H1 (cell line): ENCODE results near the gene BEAN1.

ENCODE experiments used
- ASH2L ChIP-seq: fragments of 200-600, 300-600 bp; sonication (generic); IDR thresholded peaks from one replicate; pipeline ENCODE4 v1.7.1; 2017; ENCODE audit warnings: low read length
- CBX5 ChIP-seq: fragments of 300-800, 300-1000 bp; sonication (generic); IDR thresholded peaks from 2 replicates; pipeline ENCODE4 v1.7.1; 2016; ENCODE audit warnings: antibody characterized with exemption, low read length, low read depth
- E2F6 ChIP-seq: IDR thresholded peaks from 2 replicates; pipeline ENCODE4 v1.6.1; 2012; ENCODE audit warnings: inconsistent platforms
- EP300 ChIP-seq, 2 experiments: IDR thresholded peaks; 1 replicate in 1 of 2; 2 replicates in 1 of 2; pipeline ENCODE4 v1.6.1; 2011 to 2012; ENCODE audit warnings: low read depth in 2 of 2, low read length in 2 of 2, mild to moderate bottlenecking in 2 of 2, borderline replicate concordance in 1 of 2, inconsistent platforms in 1 of 2, moderate library complexity in 1 of 2
- EZH2 ChIP-seq: fragments of 200-600 bp; sonication (generic); IDR thresholded peaks from 2 replicates; pipeline ENCODE4 v1.7.1; 2012; ENCODE audit warnings: low read depth, mild to moderate bottlenecking, moderate library complexity, low read length, inconsistent platforms; ENCODE audit not compliant: severe bottlenecking
- FOSL1 ChIP-seq: IDR thresholded peaks from 2 replicates; pipeline ENCODE4 v1.6.1; 2011; ENCODE audit warnings: mild to moderate bottlenecking, low read depth, low read length, moderate library complexity; ENCODE audit not compliant: insufficient read depth
- JUN ChIP-seq: IDR thresholded peaks from 2 replicates; pipeline ENCODE4 v1.6.1; 2011; ENCODE audit warnings: low read depth, mild to moderate bottlenecking, improper control_type of control experiment, low read length
- POLR2A ChIP-seq, 2 experiments: IDR thresholded peaks; 1 replicate in 1 of 2; 2 replicates in 1 of 2; pipeline ENCODE4 v1.6.1; 2011; ENCODE audit warnings: low read depth in 2 of 2, low read length in 2 of 2, mild to moderate bottlenecking in 2 of 2; ENCODE audit errors: control extremely low read depth in 1 of 2
- POLR2AphosphoS5 ChIP-seq: IDR thresholded peaks from 2 replicates; pipeline ENCODE4 v1.6.1; 2011; ENCODE audit warnings: low read depth, low read length
- RAD21 ChIP-seq, 2 experiments: IDR thresholded peaks in 1 of 2; conservative IDR thresholded peaks in 1 of 2; 2 replicates each; pipeline ENCODE4 v1.6.1; 2011; ENCODE audit warnings: low read depth in 2 of 2, low read length in 2 of 2, improper control_type of control experiment in 1 of 2, inconsistent platforms in 1 of 2, mild to moderate bottlenecking in 1 of 2, moderate library complexity in 1 of 2
- RBBP5 ChIP-seq: IDR thresholded peaks from 2 replicates; pipeline ENCODE4 v1.7.1; 2012; ENCODE audit warnings: low read depth, mild to moderate bottlenecking, inconsistent platforms, low read length, moderate library complexity, borderline replicate concordance
- RFX5 ChIP-seq: IDR thresholded peaks from 2 replicates; pipeline ENCODE4 v1.6.1; 2011; ENCODE audit warnings: low read depth, low read length, improper control_type of control experiment, borderline replicate concordance
- SRF ChIP-seq: IDR thresholded peaks from 2 replicates; pipeline ENCODE4 v1.6.1; 2011; ENCODE audit warnings: mild to moderate bottlenecking, low read depth, low read length, moderate library complexity
- TF ChIP-seq, protein P1 (sequence below), 3 experiments: IDR thresholded peaks; 1 replicate in 2 of 3; 2 replicates in 1 of 3; pipeline versions ENCODE4 v1.5.1 to v1.6.1; 2011; ENCODE audit warnings: low read length in 3 of 3, mild to moderate bottlenecking in 3 of 3, inconsistent platforms in 2 of 3, low read depth in 1 of 3, moderate library complexity in 1 of 3; ENCODE audit not compliant: insufficient read depth in 1 of 3; ENCODE audit errors: control extremely low read depth in 1 of 3

DNA sequence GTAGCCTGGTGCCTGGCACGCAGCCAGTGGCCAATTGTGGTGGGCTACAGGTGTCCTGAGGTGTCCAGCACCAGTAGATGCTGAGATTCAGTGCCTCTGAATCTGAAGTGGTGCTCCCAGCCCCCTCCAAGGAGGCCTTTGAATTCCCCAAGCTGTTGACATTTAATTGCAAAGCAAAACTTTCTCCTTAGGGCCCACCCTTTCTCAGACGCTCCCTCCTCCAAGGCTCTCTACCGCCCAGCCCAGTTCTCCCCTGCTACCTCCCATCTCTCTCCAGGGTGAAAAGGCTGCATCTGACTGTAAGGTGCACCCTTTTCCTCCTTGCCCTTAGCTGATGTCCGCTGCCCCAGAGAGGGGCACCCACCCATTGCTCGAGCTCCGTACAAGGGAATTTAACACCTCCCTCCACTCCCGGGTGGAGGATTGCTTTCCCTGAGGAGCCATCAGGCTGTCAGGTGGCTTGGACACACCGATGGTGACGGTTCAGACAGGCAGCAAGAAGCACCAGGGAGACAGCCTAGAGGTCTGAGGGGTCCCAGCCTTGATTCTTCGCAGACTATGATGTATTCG is 1.7 kb downstream of the BEAN1 start:
- no peak for TF ChIP-seq CBX5
- TF ChIP-seq, protein P1, sequence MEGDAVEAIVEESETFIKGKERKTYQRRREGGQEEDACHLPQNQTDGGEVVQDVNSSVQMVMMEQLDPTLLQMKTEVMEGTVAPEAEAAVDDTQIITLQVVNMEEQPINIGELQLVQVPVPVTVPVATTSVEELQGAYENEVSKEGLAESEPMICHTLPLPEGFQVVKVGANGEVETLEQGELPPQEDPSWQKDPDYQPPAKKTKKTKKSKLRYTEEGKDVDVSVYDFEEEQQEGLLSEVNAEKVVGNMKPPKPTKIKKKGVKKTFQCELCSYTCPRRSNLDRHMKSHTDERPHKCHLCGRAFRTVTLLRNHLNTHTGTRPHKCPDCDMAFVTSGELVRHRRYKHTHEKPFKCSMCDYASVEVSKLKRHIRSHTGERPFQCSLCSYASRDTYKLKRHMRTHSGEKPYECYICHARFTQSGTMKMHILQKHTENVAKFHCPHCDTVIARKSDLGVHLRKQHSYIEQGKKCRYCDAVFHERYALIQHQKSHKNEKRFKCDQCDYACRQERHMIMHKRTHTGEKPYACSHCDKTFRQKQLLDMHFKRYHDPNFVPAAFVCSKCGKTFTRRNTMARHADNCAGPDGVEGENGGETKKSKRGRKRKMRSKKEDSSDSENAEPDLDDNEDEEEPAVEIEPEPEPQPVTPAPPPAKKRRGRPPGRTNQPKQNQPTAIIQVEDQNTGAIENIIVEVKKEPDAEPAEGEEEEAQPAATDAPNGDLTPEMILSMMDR (IDR thresholded peaks at IDR 0.05; ENCODE audit: control extremely low read depth in 1 of 3, insufficient read depth in 1 of 3, low read depth in 1 of 3, low read length in 3 of 3) = no peak
- no peak for TF ChIP-seq RBBP5
- TF ChIP-seq POLR2A (IDR thresholded peaks at IDR 0.05; ENCODE audit: control extremely low read depth in 1 of 2, low read depth in 2 of 2, low read length in 2 of 2) = no peak
- TF ChIP-seq RAD21 (IDR thresholded peaks at IDR 0.05 in 1 of 2, conservative IDR thresholded peaks at IDR 0.05 in 1 of 2; ENCODE audit: low read depth in 2 of 2, low read length in 2 of 2) = no peak
- no peak for TF ChIP-seq POLR2AphosphoS5
- no peak for TF ChIP-seq EZH2
- TF ChIP-seq SRF = no peak
- TF ChIP-seq EP300 (IDR thresholded peaks at IDR 0.05; ENCODE audit: borderline replicate concordance in 1 of 2, low read depth in 2 of 2, low read length in 2 of 2) = no peak
- no peak for TF ChIP-seq E2F6
- TF ChIP-seq JUN = no peak
- TF ChIP-seq RFX5 = no peak
- no peak for TF ChIP-seq FOSL1
- TF ChIP-seq ASH2L = no peak
